HG03066 (cell line): ENCODE results near the gene CSF3R.

ENCODE experiments used
- ATAC-seq: cut with Tn5 transposase; IDR thresholded peaks from one replicate; pipeline ENCODE4 v1.9.1; 2021; ENCODE audit warnings: low read depth; ENCODE audit not compliant: unreplicated experiment

Gene CSF3R

GRCh38 chr1:36482724-36483388, at the start of gene CSF3R:
Gene CSF3R, minus strand, starts transcription at chr1:36482913. Its CDS starts 3,417 bp downstream, at chr1:36479496.
- ATAC-seq, result no peak

- ATAC-seq, result no peak
These were observed 49.1 kb upstream of the CSF3R start for GRCh38 chr1:36531833-36532232.

- ATAC-seq, result no peak
These were observed 48.1 kb upstream of the CSF3R start for GRCh38 chr1:36530791-36531190.

- ATAC-seq, result no peak
These were observed 47.5 kb upstream of the CSF3R start for GRCh38 chr1:36530261-36530660.

GRCh38 chr1:36529769-36530260, 47.1 kb upstream of the CSF3R start:
- ATAC-seq, result no peak

- ATAC-seq, result no peak
These were observed 45.9 kb upstream of the CSF3R start for GRCh38 chr1:36528361-36529349.

GRCh38 chr1:36525166-36525565, 42.5 kb upstream of the CSF3R start:
- no peak for ATAC-seq

GRCh38 chr1:36524359-36525062, 41.8 kb upstream of the CSF3R start:
- no peak for ATAC-seq

- ATAC-seq, result no peak
These were observed 41.1 kb upstream of the CSF3R start for GRCh38 chr1:36523850-36524249.

- ATAC-seq, result no peak
These were observed 40.5 kb upstream of the CSF3R start for GRCh38 chr1:36523230-36523495.

GRCh38 chr1:36522461-36523229, 39.9 kb upstream of the CSF3R start:
- no peak for ATAC-seq

- no peak for ATAC-seq
These were observed 39.3 kb upstream of the CSF3R start for GRCh38 chr1:36522021-36522420.

GRCh38 chr1:36520771-36521420, 38.2 kb upstream of the CSF3R start:
- ATAC-seq, result no peak

GRCh38 chr1:36520056-36520455, 37.3 kb upstream of the CSF3R start:
- ATAC-seq, result no peak

GRCh38 chr1:36517011-36517771, 34.5 kb upstream of the CSF3R start:
- no peak for ATAC-seq

GRCh38 chr1:36516372-36517010, 33.8 kb upstream of the CSF3R start:
- ATAC-seq, result no peak

GRCh38 chr1:36515315-36516138, 32.8 kb upstream of the CSF3R start:
- ATAC-seq, result no peak

- ATAC-seq, result no peak
These were observed 31.8 kb upstream of the CSF3R start for GRCh38 chr1:36514501-36514900.
